Measurements from ENCODE around the gene RNF217. TPM values are rescaled to one million over a fixed set of nuclear protein-coding genes. Genes with fewer than 3 reads are reported as not detected.

Gene RNF217
- total RNA-seq, 1 experiment from 2014 or later = 42.3 TPM

DNA sequence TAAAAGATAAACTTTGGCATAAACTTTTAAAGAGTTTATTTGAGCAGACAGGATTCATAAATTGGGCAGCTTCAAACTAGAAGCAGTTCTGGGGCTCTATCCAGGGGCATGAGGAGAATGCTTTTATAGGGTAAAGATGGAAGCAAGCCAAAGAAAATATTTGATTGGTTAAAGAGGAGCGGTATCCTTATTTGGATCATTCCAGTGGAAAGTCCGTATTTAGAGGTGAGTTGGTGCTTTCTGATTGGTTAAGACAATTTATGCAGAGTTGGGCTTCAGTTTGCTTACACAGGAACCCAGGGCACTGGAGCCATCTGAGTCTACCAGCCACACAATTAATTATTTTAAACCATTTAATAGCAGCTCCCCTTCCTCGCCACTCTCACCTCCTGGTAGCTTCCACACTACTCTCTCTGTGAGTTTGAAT lies 37.9 kb upstream of the RNF217 start:
- DNase-seq = no peak
- H2AFZ ChIP-seq = no peak overlapping the region
- H3K27ac ChIP-seq = no peak overlapping the region
- CTCF ChIA-PET = no interaction called here
- POLR2A ChIA-PET (ENCODE audit: unreplicated experiment) = no interaction called here
- H3K79me2 ChIP-seq (ENCODE audit: low read depth) = no peaks in the 10 kb centered on the region
- H3K36me3 ChIP-seq (ENCODE audit: low read depth) = no peaks in the 10 kb centered on the region
- intact Hi-C loops (cut with micrococcal nuclease; ENCODE audit: unreplicated experiment) = no loop called here
- TF ChIP-seq, protein P1, sequence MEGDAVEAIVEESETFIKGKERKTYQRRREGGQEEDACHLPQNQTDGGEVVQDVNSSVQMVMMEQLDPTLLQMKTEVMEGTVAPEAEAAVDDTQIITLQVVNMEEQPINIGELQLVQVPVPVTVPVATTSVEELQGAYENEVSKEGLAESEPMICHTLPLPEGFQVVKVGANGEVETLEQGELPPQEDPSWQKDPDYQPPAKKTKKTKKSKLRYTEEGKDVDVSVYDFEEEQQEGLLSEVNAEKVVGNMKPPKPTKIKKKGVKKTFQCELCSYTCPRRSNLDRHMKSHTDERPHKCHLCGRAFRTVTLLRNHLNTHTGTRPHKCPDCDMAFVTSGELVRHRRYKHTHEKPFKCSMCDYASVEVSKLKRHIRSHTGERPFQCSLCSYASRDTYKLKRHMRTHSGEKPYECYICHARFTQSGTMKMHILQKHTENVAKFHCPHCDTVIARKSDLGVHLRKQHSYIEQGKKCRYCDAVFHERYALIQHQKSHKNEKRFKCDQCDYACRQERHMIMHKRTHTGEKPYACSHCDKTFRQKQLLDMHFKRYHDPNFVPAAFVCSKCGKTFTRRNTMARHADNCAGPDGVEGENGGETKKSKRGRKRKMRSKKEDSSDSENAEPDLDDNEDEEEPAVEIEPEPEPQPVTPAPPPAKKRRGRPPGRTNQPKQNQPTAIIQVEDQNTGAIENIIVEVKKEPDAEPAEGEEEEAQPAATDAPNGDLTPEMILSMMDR (conservative IDR thresholded peaks at IDR 0.05) = no peak
- TF ChIP-seq EZH2 (IDR thresholded peaks at IDR 0.05; ENCODE audit: low read depth) = no peak
- BruUV-seq (replicated peaks) = no TSS peak
- H3K4me2 ChIP-seq = no peak overlapping the region
- H3K9me2 ChIP-seq (ENCODE audit: insufficient read depth) = no peaks in the 10 kb centered on the region
- H3K4me1 ChIP-seq (replicated peaks; ENCODE audit: insufficient read depth) = no peaks in the 10 kb centered on the region
- H4K20me1 ChIP-seq (ENCODE audit: insufficient read depth) = no peaks in the 10 kb centered on the region
- peaks cover 7% of the 10 kb centered on the region for H3K9me3 ChIP-seq (ENCODE audit: insufficient read depth, low read depth)
- H3K4me3 ChIP-seq = no peak overlapping the region
- H3K27me3 ChIP-seq (ENCODE audit: insufficient read depth, low read depth) = no peaks in the 10 kb centered on the region
- no peaks in the 10 kb centered on the region for H3F3A ChIP-seq (ENCODE audit: insufficient read depth, low read depth)

DNA sequence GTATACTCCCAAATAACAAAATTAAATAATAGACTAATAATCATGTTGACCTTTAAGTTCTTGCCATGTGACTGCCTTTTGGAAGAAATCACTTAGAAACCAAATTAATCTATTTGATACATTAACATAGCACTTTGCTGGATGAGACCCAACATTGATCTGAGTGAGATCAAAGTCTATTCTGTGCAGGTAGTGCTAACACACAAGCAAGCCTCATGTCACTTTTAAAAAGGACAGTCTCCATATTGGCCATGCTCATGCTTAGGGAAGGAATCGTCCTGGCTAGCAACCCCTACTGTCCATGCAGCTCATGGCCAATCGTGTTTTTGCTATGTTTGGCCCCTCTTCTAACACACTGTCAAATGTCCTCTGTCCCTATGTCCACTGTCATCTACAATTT lies 35.8 kb upstream of the RNF217 start:
- Histone ChIP-seq H3F3A (ENCODE audit: insufficient read depth, low read depth) (no peaks in the 10 kb centered on the region), H3K36me3 (ENCODE audit: low read depth) (no peaks in the 10 kb centered on the region), H4K20me1 (ENCODE audit: insufficient read depth) (no peaks in the 10 kb centered on the region), H3K4me2 (no peak overlapping the region), H3K9me2 (ENCODE audit: insufficient read depth) (no peaks in the 10 kb centered on the region), H3K27ac (no peak overlapping the region), H3K4me3 (no peak overlapping the region), H3K9me3 (ENCODE audit: insufficient read depth, low read depth) (no peaks in the 10 kb centered on the region), H2AFZ (no peak overlapping the region), H3K4me1 (replicated peaks; ENCODE audit: insufficient read depth) (no peaks in the 10 kb centered on the region), H3K79me2 (ENCODE audit: low read depth) (no peaks in the 10 kb centered on the region), H3K27me3 (ENCODE audit: insufficient read depth, low read depth) (no peaks in the 10 kb centered on the region)
- DNase-seq = no peak
- TF ChIP-seq EZH2 (IDR thresholded peaks at IDR 0.05; ENCODE audit: low read depth) = no peak
- TF ChIP-seq, protein P1 (conservative IDR thresholded peaks at IDR 0.05) = no peak
- ChIA-PET CTCF (no interaction called here), POLR2A (ENCODE audit: unreplicated experiment) (no interaction called here)
- BruUV-seq (replicated peaks) = no TSS peak
- intact Hi-C loops (cut with micrococcal nuclease; ENCODE audit: unreplicated experiment) = no loop called here

DNA sequence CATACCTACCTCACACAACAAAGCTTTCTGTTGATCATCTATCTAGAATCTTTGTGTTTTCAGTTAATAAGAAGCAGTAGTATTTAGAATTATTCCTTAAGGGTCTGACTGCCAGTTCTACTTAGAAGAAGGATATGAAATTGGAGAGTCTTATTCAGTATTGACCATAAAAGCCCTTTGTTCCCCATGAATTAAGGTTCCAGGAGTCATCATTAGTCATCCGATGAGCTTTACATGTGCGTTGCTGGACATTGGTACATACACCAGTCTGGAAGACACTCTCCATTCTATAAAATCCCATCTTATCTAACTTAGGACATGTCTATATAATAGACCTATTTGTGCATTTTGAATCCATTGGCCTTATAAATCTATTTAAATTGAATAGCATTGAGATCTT lies 34.4 kb upstream of the RNF217 start:
- Histone ChIP-seq H3K36me3 (ENCODE audit: low read depth) (no peaks in the 10 kb centered on the region), H4K20me1 (ENCODE audit: insufficient read depth) (no peaks in the 10 kb centered on the region), H3K4me1 (replicated peaks; ENCODE audit: insufficient read depth) (no peaks in the 10 kb centered on the region), H3K4me2 (no peak overlapping the region), H3K9me3 (ENCODE audit: insufficient read depth, low read depth) (no peaks in the 10 kb centered on the region), H3K27me3 (ENCODE audit: insufficient read depth, low read depth) (no peaks in the 10 kb centered on the region), H3K27ac (no peak overlapping the region), H3K79me2 (ENCODE audit: low read depth) (no peaks in the 10 kb centered on the region), H2AFZ (no peak overlapping the region), H3K4me3 (no peak overlapping the region), H3K9me2 (ENCODE audit: insufficient read depth) (no peaks in the 10 kb centered on the region), H3F3A (ENCODE audit: insufficient read depth, low read depth) (no peaks in the 10 kb centered on the region)
- no peak for TF ChIP-seq EZH2 (IDR thresholded peaks at IDR 0.05; ENCODE audit: low read depth)
- TF ChIP-seq, protein P1 (conservative IDR thresholded peaks at IDR 0.05) = no peak
- DNase-seq = no peak
- no TSS peak for BruUV-seq (replicated peaks)
- intact Hi-C loops (cut with micrococcal nuclease; ENCODE audit: unreplicated experiment) = no loop called here
- CTCF ChIA-PET = no interaction called here
- POLR2A ChIA-PET (ENCODE audit: unreplicated experiment) = no interaction called here

All from PC-9 (cell line).